ENCODE results near the gene PITPNC1. TPM values are rescaled to one million over a fixed set of nuclear protein-coding genes. Genes with fewer than 3 reads are reported as not detected.
"Not testable (repeated sequence)": the region's sequence is repeated elsewhere in the genome, so short reads cannot be mapped to it uniquely, and the experiment has no call there.

The PITPNC1 gene
- total and polyA plus RNA-seq, 11 donors: 7.0 to 20.8 (median 11.3) TPM

DNA sequence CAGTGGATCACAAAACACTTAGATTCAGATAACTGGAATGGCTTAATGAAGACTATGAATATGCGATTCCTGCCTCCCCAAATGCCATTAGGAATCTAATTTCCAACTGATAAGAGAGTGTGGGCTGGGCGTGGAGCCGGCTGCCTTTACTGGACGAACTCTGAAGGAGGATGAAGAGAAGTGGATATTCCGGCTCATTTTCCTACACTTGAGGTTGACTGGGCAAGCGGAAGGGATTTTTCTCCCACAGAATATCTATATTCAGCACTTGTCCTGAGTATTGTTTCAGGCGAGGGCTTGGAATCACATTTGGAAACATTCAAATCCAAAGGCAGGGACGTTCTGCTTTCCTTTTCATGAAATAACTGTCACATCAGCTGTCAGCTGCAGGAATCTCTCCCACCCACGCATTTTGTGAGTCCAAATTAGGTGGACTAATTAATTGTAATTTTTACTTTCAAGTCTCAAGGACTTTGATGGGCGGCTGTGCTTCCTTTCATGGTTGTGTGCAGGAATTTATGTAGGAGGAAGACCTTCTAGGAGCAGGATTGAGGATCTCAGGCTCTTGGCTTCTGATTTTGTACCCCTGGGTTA lies 138.5 kb downstream of the PITPNC1 start:
- DNase-seq: no peak
- Histone ChIP-seq H3K4me3 (peak overlapping the region in 1 of 12 donors; percentile 1), H3K27me3 (no peaks in the 10 kb centered on the region), H3K9me3 (peaks cover 0 to 6% (median 0%) of the 10 kb centered on the region in 12 donors), H3K4me1 (peaks cover 4 to 51% (median 18%) of the 10 kb centered on the region in 12 donors), H3K27ac (peak overlapping the region in 11 of 12 donors; percentile 6 to 65 (median 28)), H3K36me3 (no peaks in the 10 kb centered on the region)
- TF ChIP-seq CTCF (IDR thresholded peaks at IDR 0.05): no peak
- no peak for TF ChIP-seq POLR2A (IDR thresholded peaks at IDR 0.05)
- peak in 2 of 4 donors; percentile 12 to 52 for ATAC-seq
- intact Hi-C loops (cut with DNase I): no loop called here
- WGBS, 4 donors: 13 to 24% (median 19%) methylated on average over 10 of the region's 10 CpGs

GRCh38 chr17:67516571-67516970 lies 139.5 kb downstream of the PITPNC1 start:
- H3K27me3 ChIP-seq; DNase-seq; H3K4me3 ChIP-seq; intact Hi-C loops (cut with DNase I); ATAC-seq; H3K9me3 ChIP-seq; H3K27ac ChIP-seq; H3K36me3 ChIP-seq: not testable (repeated sequence)
- H3K4me1 ChIP-seq: peaks cover 4 to 49% (median 18%) of the 10 kb centered on the region in 12 donors
- 94 to 96% (median 95%) methylated on average over 10 of the region's 10 CpGs for WGBS, 4 donors

GRCh38 chr17:67517325-67517724 lies 140.2 kb downstream of the PITPNC1 start:
- intact Hi-C loops (cut with DNase I): no loop called here
- no peak overlapping the region for H3K27ac ChIP-seq
- H3K9me3 ChIP-seq: peaks cover 0 to 6% (median 0%) of the 10 kb centered on the region in 12 donors
- DNase-seq (no peak), ATAC-seq (no peak)
- WGBS, 4 donors: 64 to 81% (median 66%) methylated on average over 1 of the region's 1 CpG
- no peaks in the 10 kb centered on the region for H3K36me3 ChIP-seq
- no peak overlapping the region for H3K4me3 ChIP-seq
- TF ChIP-seq POLR2A (IDR thresholded peaks at IDR 0.05): no peak
- TF ChIP-seq CTCF (IDR thresholded peaks at IDR 0.05): no peak
- H3K27me3 ChIP-seq: no peaks in the 10 kb centered on the region
- peaks cover 4 to 49% (median 18%) of the 10 kb centered on the region in 12 donors for H3K4me1 ChIP-seq

DNA sequence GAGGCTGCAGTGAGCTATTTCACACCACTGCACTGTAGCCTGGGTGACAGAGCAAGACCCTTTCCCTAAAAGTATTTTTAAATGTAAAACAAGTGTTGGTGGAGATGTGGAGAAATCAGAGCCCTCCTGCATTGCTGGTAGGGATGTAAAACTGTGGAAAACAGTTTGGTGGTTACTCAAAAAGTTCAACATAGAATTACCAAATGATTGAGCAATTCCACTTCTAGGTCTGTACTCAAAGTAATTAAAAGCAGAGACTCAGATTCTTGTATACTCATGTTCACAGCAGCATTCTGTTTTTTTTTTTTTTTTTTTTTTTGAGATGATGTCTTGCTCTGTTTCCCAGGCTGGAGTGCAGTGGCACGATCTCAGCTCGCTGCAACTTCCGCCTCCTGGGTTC lies 141.8 kb downstream of the PITPNC1 start:
- H3K4me1 ChIP-seq: peaks cover 4 to 49% (median 18%) of the 10 kb centered on the region in 12 donors

More for the DNA sequence above, 141.8 kb downstream of the PITPNC1 start:
- intact Hi-C loops (cut with DNase I): no loop called here
- Histone ChIP-seq H3K27ac (no peak overlapping the region), H3K4me3 (no peak overlapping the region), H3K27me3 (no peaks in the 10 kb centered on the region), H3K9me3 (peaks cover 0 to 6% (median 0%) of the 10 kb centered on the region in 12 donors), H3K36me3 (no peaks in the 10 kb centered on the region)
- TF ChIP-seq CTCF (IDR thresholded peaks at IDR 0.05) (no peak), POLR2A (IDR thresholded peaks at IDR 0.05) (no peak)
- ATAC-seq: no peak
- DNase-seq: no peak
- 95 to 99% (median 98%) methylated on average over 3 of the region's 3 CpGs for WGBS, 4 donors
